BJ (cell line): ENCODE measurements around the gene C5orf58. TPM values are rescaled to one million over a fixed set of nuclear protein-coding genes. Genes with fewer than 3 reads are reported as not detected.

ENCODE experiments used
- CTCF ChIA-PET: fragments of 350-600 bp; formaldehyde crosslinking; extraction: SDS; loops from one replicate; lab custom pipeline; 2021; ENCODE audit warnings: antibody characterized with exemption, inconsistent platforms; lab: Yijun Ruan, JAX
- POLR2A ChIA-PET: fragments of 300-600 bp; sonication (Branson Sonifier 250); formaldehyde crosslinking; extraction: SDS; loops from one replicate; lab custom pipeline; 2021; ENCODE audit warnings: antibody characterized with exemption; lab: Charles Lee
- DNase-seq: peaks from one replicate; pipeline ENCODE4 v3.0.0-alpha.2; 2011; ENCODE audit warnings: low read depth
- H3K27me3 ChIP-seq: 2 replicates; pipeline ENCODE4 v1.6.0; 2011; ENCODE audit warnings: low read length; ENCODE audit not compliant: control insufficient read depth, insufficient read depth
- H3K36me3 ChIP-seq: 2 replicates; pipeline ENCODE4 v1.5.1; 2011; ENCODE audit warnings: low read length; ENCODE audit not compliant: control insufficient read depth, insufficient read depth
- H3K4me3 ChIP-seq: 2 replicates; pipeline ENCODE4 v1.5.1; 2011; ENCODE audit warnings: low read depth, mild to moderate bottlenecking, control low read depth, low read length
- CTCF ChIP-seq: IDR thresholded peaks from 2 replicates; pipeline ENCODE4 v1.5.1; 2011; ENCODE audit warnings: low read depth, mild to moderate bottlenecking, control low read depth, inconsistent platforms, low read length, moderate library complexity; ENCODE audit not compliant: insufficient read depth
- polyA plus RNA-seq: library from polyadenylated mRNA; depleted of rRNA; stranded (reverse); fragments of >200 nt; gene quantifications from 2 replicates; pipeline ENCODE4 v1.2.3, GENCODE V29; 2011

The C5orf58 gene
- polyA plus RNA-seq, 1 experiment = not detected

GRCh38 chr5:170261528-170262043 lies 28.8 kb downstream of the C5orf58 start:
- no peak for DNase-seq
- TF ChIP-seq CTCF = no peak
- Histone ChIP-seq H3K27me3 (peaks cover 2% of the 10 kb centered on the region; the same call in 1 of the 2 replicates), H3K4me3 (no peak overlapping the region), H3K36me3 (no peaks in the 10 kb centered on the region)
- ChIA-PET POLR2A (no interaction called here), CTCF (interaction anchor here (0.7 to 1.5 kb wide), 3 partner anchors 8 to 377 kb away, joined by 3 to 5 read pairs (median 4); no protein-coding TSS in a partner anchor)

GRCh38 chr5:170262061-170263045 lies 29.6 kb downstream of the C5orf58 start:
- peaks cover 5% of the 10 kb centered on the region for H3K27me3 ChIP-seq

GRCh38 chr5:170263906-170264305 lies 31.1 kb downstream of the C5orf58 start:
- POLR2A ChIA-PET = no interaction called here
- TF ChIP-seq CTCF = no peak
- Histone ChIP-seq H3K27me3 (peaks cover 5% of the 10 kb centered on the region), H3K4me3 (no peak overlapping the region), H3K36me3 (no peaks in the 10 kb centered on the region)
- CTCF ChIA-PET = no interaction called here
- DNase-seq = no peak

More at GRCh38 chr5:170262061-170263045, 29.6 kb downstream of the C5orf58 start:
- CTCF ChIA-PET = interaction anchor here (0.7 to 1.5 kb wide), 3 partner anchors 9 to 376 kb away, joined by 3 to 5 read pairs (median 4); no protein-coding TSS in a partner anchor
- DNase-seq = no peak
- TF ChIP-seq CTCF = no peak
- POLR2A ChIA-PET = no interaction called here
- H3K36me3 ChIP-seq = no peaks in the 10 kb centered on the region
- H3K4me3 ChIP-seq = no peak overlapping the region

- DNase-seq = no peak
- Histone ChIP-seq H3K4me3 (no peak overlapping the region), H3K36me3 (no peaks in the 10 kb centered on the region), H3K27me3 (peaks cover 5% of the 10 kb centered on the region)
- TF ChIP-seq CTCF = no peak
- ChIA-PET POLR2A (no interaction called here), CTCF (interaction anchor here (0.9 to 4.2 kb wide), 8 partner anchors 9 to 367 kb away, joined by 3 to 32 read pairs (median 4); partner anchors contain the start of gene LCP2)
Observed at GRCh38 chr5:170265522-170265921, 32.7 kb downstream of the C5orf58 start.
